Glutamatergic neuron (in vitro differentiated cells): Measurements from ENCODE around the gene PHOX2A. TPM values are rescaled to one million over a fixed set of nuclear protein-coding genes. Genes with fewer than 3 reads are reported as not detected.

Experiments
- DNase-seq: peaks from one replicate; pipeline ENCODE4 v3.0.0; 2022
- H3K27ac Mint-ChIP-seq: one replicate; pipeline ENCODE4 v1.8.0; 2020; ENCODE audit warnings: mild to moderate bottlenecking, mixed read lengths, inconsistent platforms; ENCODE audit not compliant: unreplicated experiment
- H3K27me3 Mint-ChIP-seq: one replicate; pipeline ENCODE4 v1.8.0; 2020; ENCODE audit warnings: mild to moderate bottlenecking, moderate library complexity, mixed read lengths, inconsistent platforms; ENCODE audit not compliant: unreplicated experiment
- H3K36me3 Mint-ChIP-seq: one replicate; pipeline ENCODE4 v1.8.0; 2020; ENCODE audit warnings: mild to moderate bottlenecking, mixed read lengths, inconsistent platforms; ENCODE audit not compliant: unreplicated experiment
- H3K4me1 Mint-ChIP-seq: one replicate; pipeline ENCODE4 v1.8.0; 2020; ENCODE audit warnings: mild to moderate bottlenecking, low read depth, mixed read lengths, inconsistent platforms; ENCODE audit not compliant: unreplicated experiment
- H3K4me3 Mint-ChIP-seq: one replicate; pipeline ENCODE4 v1.8.0; 2020; ENCODE audit warnings: mild to moderate bottlenecking, mixed read lengths, inconsistent platforms; ENCODE audit not compliant: unreplicated experiment
- H3K9me3 Mint-ChIP-seq: one replicate; pipeline ENCODE4 v1.8.0; 2020; ENCODE audit warnings: mild to moderate bottlenecking, moderate library complexity, mixed read lengths, inconsistent platforms; ENCODE audit not compliant: unreplicated experiment
- total RNA-seq: library from RNA; stranded (reverse); fragmentation: NEBNext Ultra II Directional; extraction: Animal tissue kit (Norgen Biotek cat#: 25700); gene quantifications from one replicate; pipeline ENCODE4 v1.2.1, GENCODE V29; 2021; ENCODE audit not compliant: unreplicated experiment
- TF ChIP-seq, protein P1 (sequence below): fragments of 200-600 bp; sonication (generic); IDR thresholded peaks from one replicate; pipeline ENCODE4 v1.5.0; 2021; ENCODE audit not compliant: partially characterized antibody, unreplicated experiment

The PHOX2A gene
- total RNA-seq, 1 donor from 2014 or later, result 12.0 TPM

- no peak overlapping the region for H3K27ac Mint-ChIP-seq
- no peak overlapping the region for H3K4me3 Mint-ChIP-seq
- peaks cover 1% of the 10 kb centered on the region for H3K9me3 Mint-ChIP-seq
- TF ChIP-seq, protein P1, sequence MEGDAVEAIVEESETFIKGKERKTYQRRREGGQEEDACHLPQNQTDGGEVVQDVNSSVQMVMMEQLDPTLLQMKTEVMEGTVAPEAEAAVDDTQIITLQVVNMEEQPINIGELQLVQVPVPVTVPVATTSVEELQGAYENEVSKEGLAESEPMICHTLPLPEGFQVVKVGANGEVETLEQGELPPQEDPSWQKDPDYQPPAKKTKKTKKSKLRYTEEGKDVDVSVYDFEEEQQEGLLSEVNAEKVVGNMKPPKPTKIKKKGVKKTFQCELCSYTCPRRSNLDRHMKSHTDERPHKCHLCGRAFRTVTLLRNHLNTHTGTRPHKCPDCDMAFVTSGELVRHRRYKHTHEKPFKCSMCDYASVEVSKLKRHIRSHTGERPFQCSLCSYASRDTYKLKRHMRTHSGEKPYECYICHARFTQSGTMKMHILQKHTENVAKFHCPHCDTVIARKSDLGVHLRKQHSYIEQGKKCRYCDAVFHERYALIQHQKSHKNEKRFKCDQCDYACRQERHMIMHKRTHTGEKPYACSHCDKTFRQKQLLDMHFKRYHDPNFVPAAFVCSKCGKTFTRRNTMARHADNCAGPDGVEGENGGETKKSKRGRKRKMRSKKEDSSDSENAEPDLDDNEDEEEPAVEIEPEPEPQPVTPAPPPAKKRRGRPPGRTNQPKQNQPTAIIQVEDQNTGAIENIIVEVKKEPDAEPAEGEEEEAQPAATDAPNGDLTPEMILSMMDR, result no peak
- no peak for DNase-seq
- H3K36me3 Mint-ChIP-seq, result no peaks in the 10 kb centered on the region
- no peaks in the 10 kb centered on the region for H3K4me1 Mint-ChIP-seq
- no peaks in the 10 kb centered on the region for H3K27me3 Mint-ChIP-seq
Observed at GRCh38 chr11:72195518-72196270, 48.3 kb downstream of the PHOX2A start.

- H3K4me3 Mint-ChIP-seq, result no peak within 1 kb of the TSS
- TF ChIP-seq, protein P1, result no peak
- H3K9me3 Mint-ChIP-seq, result peaks cover 1% of the 10 kb centered on the region
- no peaks in the 10 kb centered on the region for H3K27me3 Mint-ChIP-seq
- DNase-seq, result no peak
- no peak within 1 kb of the TSS for H3K27ac Mint-ChIP-seq
- H3K36me3 Mint-ChIP-seq, result no peaks in the 10 kb centered on the region
- H3K4me1 Mint-ChIP-seq, result no peaks in the 10 kb centered on the region
Observed at GRCh38 chr11:72191961-72192381, 52.0 kb downstream of the PHOX2A start, which contains the start of gene FOLR1. TSS of gene FOLR1 (plus strand) at chr11:72192140. CDS start at chr11:72192174, 34 bp downstream.

DNA sequence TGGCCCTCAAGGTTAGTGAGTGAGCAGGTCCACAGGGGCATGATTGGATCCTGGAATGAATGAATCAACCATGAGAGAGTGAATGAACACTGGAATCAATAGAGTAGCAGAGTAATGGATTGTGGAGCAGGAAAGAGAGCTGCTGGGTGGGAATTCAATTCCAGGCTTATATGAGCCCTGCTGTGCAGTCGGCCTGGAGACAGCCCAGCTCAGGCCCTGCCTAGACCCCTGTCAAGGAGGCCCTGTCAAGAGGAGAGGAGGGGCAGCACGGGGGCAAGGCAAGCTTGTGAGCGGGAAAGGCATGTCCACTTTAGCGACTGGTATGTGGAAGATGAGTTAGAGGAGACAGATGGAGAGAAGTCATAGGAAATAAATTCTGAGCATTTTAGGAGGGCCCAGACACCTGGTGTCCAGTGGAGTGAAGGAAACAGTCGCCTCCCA lies 53.3 kb downstream of the PHOX2A start:
- H3K4me1 Mint-ChIP-seq, result no peaks in the 10 kb centered on the region
- H3K36me3 Mint-ChIP-seq, result no peaks in the 10 kb centered on the region
- TF ChIP-seq, protein P1, result no peak
- no peak for DNase-seq
- no peaks in the 10 kb centered on the region for H3K27me3 Mint-ChIP-seq
- H3K4me3 Mint-ChIP-seq, result no peak overlapping the region
- H3K9me3 Mint-ChIP-seq, result peaks cover 1% of the 10 kb centered on the region
- H3K27ac Mint-ChIP-seq, result no peak overlapping the region

DNA sequence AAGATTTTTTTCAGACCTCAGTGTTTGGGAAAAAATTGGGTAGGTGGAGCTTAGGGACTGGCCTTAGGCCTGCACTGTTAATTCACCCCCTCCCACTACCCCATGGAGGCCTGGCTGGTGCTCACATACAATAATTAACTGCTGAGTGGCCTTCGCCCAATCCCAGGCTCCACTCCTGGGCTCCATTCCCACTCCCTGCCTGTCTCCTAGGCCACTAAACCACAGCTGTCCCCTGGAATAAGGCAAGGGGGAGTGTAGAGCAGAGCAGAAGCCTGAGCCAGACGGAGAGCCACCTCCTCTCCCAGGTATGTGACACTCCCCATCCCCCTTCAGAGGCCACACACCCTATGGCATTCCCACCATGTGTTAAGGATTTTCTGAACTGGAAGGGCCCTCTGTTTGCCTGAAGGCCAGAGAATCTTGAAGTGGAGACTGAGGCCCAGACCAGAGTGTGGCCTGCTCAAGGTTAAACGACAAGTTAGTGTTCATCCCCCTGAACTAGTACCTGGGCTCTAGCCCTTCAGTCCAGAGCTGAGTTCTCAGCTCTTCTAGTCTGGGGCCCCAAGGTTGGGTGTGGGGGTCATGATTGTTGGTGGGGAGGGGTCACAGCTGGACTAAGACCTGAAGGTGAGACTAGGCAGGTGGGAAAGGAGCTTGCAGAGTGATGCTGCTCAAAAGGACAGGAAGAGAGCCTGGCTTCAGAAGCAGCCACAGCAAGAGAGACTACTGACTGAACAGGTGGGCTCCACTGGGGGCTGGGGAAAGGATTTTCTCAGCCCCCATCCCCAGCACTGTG lies 54.3 kb downstream of the PHOX2A start:
- no peak overlapping the region for H3K4me3 Mint-ChIP-seq
- no peaks in the 10 kb centered on the region for H3K4me1 Mint-ChIP-seq
- TF ChIP-seq, protein P1, result no peak
- no peaks in the 10 kb centered on the region for H3K27me3 Mint-ChIP-seq
- H3K9me3 Mint-ChIP-seq, result peaks cover 1% of the 10 kb centered on the region
- H3K27ac Mint-ChIP-seq, result no peak overlapping the region
- no peaks in the 10 kb centered on the region for H3K36me3 Mint-ChIP-seq
- no peak for DNase-seq

Other genes starting within 250 kb of the PHOX2A start
- gene IL18BP, start 245.3 kb downstream of the PHOX2A start, total RNA-seq, result 13.1 TPM
- 207 TPM for gene NUMA1, start 163.6 kb downstream of the PHOX2A start, total RNA-seq
- gene LRRC51, start 163.3 kb downstream of the PHOX2A start, total RNA-seq, result 8.3 TPM
- gene LAMTOR1, start 140.9 kb downstream of the PHOX2A start, total RNA-seq, result 68.3 TPM
- gene TOMT, start 138.3 kb downstream of the PHOX2A start, total RNA-seq, result not detected
- gene ANAPC15, start 131.5 kb downstream of the PHOX2A start, total RNA-seq, result 31.9 TPM
- not detected for gene FOLR3, start 108.5 kb downstream of the PHOX2A start, total RNA-seq
- not detected for gene FOLR1, start 52.0 kb downstream of the PHOX2A start, total RNA-seq
- not detected for gene FOLR2, start 27.4 kb downstream of the PHOX2A start, total RNA-seq
- 62.8 TPM for gene INPPL1, start 19.4 kb downstream of the PHOX2A start, total RNA-seq
- gene CLPB, start 190.4 kb upstream of the PHOX2A start, total RNA-seq, result 40.6 TPM